HL-60/S4 (cell line): ENCODE results near the gene SWSAP1.
"Not testable (repeated sequence)": the region's sequence is repeated elsewhere in the genome, so short reads cannot be mapped to it uniquely, and the experiment has no call there.

Source experiments
- in situ Hi-C: fragments of 300-500 bp; cut with MboI; formaldehyde crosslinking; loops from 2 replicates; pipeline ENCODE4 v1.14.3; 2022; ENCODE audit warnings: low sequenced_read_pairs

The SWSAP1 gene

GRCh38 chr19:11354102-11354501, 20.4 kb upstream of the SWSAP1 start:
- in situ Hi-C loops = not testable (repeated sequence)

- in situ Hi-C loops = no loop called here
Observed at GRCh38 chr19:11355160-11356073, 19.0 kb upstream of the SWSAP1 start, which contains the start of gene PLPPR2. TSS of gene PLPPR2 (plus strand) at chr19:11355432. CDS start at chr19:11357674, 2,242 bp downstream.

GRCh38 chr19:11356074-11356397, 18.4 kb upstream of the SWSAP1 start:
- in situ Hi-C loops = no loop called here

GRCh38 chr19:11356676-11357550, 17.6 kb upstream of the SWSAP1 start:
- in situ Hi-C loops = no loop called here

GRCh38 chr19:11359421-11359820, 15.0 kb upstream of the SWSAP1 start:
- in situ Hi-C loops = no loop called here

- in situ Hi-C loops = no loop called here
Observed at GRCh38 chr19:11361037-11361770, 13.3 kb upstream of the SWSAP1 start.

- in situ Hi-C loops = no loop called here
Observed at GRCh38 chr19:11361771-11362731, 12.4 kb upstream of the SWSAP1 start.

GRCh38 chr19:11363881-11364280, 10.6 kb upstream of the SWSAP1 start:
- in situ Hi-C loops = no loop called here

GRCh38 chr19:11364296-11364904, 10.1 kb upstream of the SWSAP1 start:
- in situ Hi-C loops = no loop called here

- in situ Hi-C loops = no loop called here
Observed at GRCh38 chr19:11364935-11365334, 9.5 kb upstream of the SWSAP1 start.

- in situ Hi-C loops = no loop called here
Observed at GRCh38 chr19:11365557-11366117, 8.8 kb upstream of the SWSAP1 start.

- in situ Hi-C loops = no loop called here
Observed at GRCh38 chr19:11367528-11367927, 6.9 kb upstream of the SWSAP1 start.

- in situ Hi-C loops = no loop called here
Observed at GRCh38 chr19:11370744-11371143, 3.7 kb upstream of the SWSAP1 start.

- in situ Hi-C loops = no loop called here
Observed at GRCh38 chr19:11373166-11373884, 1.1 kb upstream of the SWSAP1 start.

GRCh38 chr19:11373885-11374432, 507 bp upstream of the SWSAP1 start:
- in situ Hi-C loops = no loop called here

- in situ Hi-C loops = no loop called here
Observed at GRCh38 chr19:11375143-11375948, 880 bp downstream of the SWSAP1 start.

- in situ Hi-C loops = no loop called here
Observed at GRCh38 chr19:11377237-11377636, 2.8 kb downstream of the SWSAP1 start.
